ENCODE results near the gene TMEM164.

Gene TMEM164

GRCh38 chrX:110086162-110086915 is 83.4 kb downstream of the TMEM164 start:
- DNase-seq, result no peak

GRCh38 chrX:110086916-110087484 is 84.1 kb downstream of the TMEM164 start:
- DNase-seq, result no peak

DNA sequence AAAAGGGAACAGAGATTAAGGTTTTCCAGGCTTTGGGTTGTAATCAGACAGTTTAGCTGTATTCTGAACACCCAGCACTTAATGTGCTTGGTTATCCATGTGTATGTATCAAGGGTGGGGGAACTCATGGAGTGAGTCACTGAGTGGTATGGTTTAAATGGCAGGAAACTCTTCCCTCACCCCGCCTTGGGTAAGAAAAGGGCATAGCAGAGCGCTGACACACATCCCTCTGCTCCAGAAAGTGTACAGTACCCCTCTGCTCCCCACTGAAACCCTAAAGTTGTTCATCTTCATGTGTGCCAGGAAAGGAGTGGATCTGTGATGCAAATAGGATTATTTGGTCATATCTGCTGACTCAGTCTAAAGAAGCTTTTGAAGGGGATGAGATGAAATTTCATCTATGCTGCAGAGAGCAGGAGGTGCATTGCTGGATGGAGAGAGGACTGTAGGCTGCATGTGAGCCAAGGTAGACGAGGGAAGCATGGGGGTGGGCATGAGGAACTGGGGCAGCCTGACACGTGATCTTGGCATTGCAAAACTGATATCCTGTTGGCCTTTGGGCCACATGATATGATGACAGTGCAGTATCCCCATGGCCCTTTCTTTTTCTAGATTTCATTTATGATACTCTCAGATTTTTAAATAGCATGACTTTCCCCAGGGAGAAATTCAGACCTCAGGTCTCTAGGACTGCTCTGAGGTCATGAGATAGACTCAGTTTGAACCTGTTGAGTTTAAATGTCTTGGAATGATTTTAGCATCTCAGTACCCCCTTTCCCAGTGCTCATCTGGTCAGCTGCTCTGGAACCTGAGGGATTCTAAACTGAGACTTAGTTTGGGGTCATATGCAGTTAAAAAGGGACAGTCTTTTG is 84.8 kb downstream of the TMEM164 start:
- DNase-seq, result no peak

GRCh38 chrX:110089656-110090403 is 86.9 kb downstream of the TMEM164 start:
- DNase-seq, result no peak

- DNase-seq, result no peak
These were observed 95.0 kb downstream of the TMEM164 start for GRCh38 chrX:110097920-110098319.

DNA sequence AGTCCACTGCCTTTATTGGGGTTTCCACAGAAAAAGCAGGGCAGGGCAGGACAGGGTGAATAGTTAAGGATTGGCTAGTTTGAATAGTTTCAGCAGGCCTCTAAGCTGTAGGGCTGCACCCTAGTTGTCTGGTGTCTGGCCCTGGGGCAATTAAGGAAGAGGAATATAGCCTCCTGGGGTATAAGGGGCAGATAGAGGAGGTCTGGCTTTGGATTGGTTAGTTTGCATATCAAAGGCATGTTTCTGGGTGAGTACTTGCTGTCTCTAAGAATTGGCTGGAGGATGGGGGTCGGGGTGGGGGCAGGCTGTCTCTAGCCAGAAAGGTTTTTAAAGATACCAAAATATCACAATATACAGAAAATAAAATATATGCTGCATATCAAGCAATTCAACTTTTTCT is 100.4 kb downstream of the TMEM164 start:
- DNase-seq, result no peak

DNA sequence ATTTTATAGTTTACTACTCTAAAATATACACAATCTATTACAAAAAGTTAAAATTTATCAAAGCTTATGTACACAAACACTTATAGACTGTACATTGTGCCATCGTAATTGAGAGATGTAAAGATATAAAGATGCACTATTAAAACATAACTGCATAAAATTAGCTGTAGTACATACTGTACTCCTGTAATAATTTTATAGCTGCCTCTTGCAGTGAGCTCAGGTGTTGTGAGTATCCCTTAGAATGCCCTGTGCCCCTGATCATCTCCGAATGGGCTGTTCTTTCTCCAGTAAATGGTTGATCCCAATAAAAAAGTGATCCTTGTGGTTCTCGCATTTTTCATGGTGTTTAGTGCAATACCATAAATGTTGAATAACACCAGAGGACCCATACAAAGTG is 101.2 kb downstream of the TMEM164 start:
- DNase-seq, result no peak

GRCh38 chrX:110108381-110108821 is 105.5 kb downstream of the TMEM164 start:
- DNase-seq, result no peak

GRCh38 chrX:110114260-110114776 is 111.4 kb downstream of the TMEM164 start:
- no peak for DNase-seq

- no peak for DNase-seq
These were observed 113.4 kb downstream of the TMEM164 start for GRCh38 chrX:110116066-110116980.

DNA sequence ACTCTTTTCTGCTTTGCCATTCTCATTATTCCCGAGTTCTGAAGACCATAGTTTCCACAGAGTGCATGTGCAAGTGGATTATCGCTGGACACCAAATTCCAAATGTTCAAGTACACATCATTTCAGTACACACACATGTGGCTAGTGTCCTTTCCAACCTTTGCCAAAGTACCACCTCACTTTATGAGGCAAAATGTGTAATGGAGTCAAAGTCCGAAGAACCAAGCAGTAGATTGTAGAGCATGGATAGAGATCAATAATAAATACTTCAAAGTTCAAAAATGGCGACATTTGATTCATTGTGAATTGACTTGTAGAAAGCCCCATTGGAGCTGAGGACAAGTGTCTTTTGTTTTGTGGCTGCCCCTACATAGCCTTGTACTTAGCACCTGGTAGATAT is 115.6 kb downstream of the TMEM164 start:
- DNase-seq, result no peak

GRCh38 chrX:110119480-110119879 is 116.6 kb downstream of the TMEM164 start:
- DNase-seq, result no peak

GRCh38 chrX:110120025-110120424 is 117.1 kb downstream of the TMEM164 start:
- DNase-seq, result no peak

- DNase-seq, result no peak
These were observed 120.4 kb downstream of the TMEM164 start for GRCh38 chrX:110123331-110123782.

- no peak for DNase-seq
These were observed 122.7 kb downstream of the TMEM164 start for GRCh38 chrX:110125446-110126162.

DNA sequence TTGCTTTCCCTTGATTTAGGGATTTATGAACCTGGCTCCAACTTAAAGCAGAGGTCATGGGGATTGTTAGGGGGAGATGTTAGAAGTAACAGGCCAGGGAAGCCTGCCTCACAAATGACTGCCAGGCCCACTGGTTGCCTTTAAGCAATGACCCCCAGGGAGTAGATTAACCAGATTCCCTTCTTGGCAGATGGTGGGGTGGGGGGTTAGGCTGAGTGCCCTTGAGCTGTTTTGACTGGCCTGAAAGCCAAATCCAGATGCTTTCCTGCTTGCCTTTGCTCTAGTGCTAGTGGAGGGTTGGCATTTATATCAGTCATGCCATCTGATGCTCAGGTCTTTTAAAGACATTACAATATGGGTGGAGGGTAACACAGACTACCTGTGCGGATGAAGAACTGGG is 128.1 kb downstream of the TMEM164 start:
- DNase-seq, result no peak

DNA sequence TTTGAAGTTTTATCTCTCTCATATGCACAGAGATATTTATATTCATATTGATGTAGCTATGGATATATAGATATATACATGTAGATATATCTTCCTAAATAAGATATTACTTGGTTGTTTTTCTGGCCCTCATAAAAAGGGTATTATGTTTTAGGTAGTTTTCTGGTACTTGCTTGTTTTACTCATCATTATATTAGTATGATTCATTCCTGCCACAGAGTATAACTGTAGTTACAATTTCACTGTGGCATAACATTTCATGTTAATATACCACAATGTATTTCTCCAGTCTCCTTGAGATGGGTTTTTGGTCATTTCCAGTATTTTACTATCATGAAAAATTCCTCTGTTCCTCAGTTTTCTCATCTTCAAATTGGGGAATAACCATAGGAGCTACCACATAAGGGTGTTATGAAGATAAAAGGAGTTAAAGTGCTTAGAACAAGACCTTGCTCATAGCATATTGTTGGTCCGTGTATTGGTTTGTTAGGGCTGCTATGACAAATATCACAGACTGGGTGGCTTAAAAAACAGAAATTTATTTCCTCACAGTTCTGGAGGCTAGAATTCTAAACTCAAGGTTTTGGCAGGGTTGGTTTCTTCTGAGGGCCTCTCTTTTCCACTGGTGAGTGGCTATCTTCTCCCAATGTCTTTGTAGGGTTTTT is 129.7 kb downstream of the TMEM164 start:
- no peak for DNase-seq

GRCh38 chrX:110133735-110134370 is 130.9 kb downstream of the TMEM164 start:
- no peak for DNase-seq

DNA sequence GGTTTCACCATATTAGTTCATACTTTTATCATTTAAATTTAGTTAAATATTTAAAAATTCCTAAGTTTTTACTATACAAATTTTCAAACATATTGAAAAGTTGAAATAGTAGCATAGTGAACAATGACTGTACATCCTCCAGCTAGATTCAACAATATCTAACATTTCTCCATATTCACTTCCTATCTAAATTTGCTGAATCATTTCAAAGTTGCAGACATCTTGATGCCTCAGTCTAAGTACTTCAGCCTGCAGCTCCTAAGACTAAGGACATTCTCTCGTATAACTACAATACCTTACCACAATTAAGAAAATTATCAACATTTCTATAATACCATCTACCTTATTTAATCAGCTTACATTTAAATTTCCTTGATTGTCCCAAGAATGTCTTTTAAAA is 132.7 kb downstream of the TMEM164 start:
- DNase-seq, result no peak

GRCh38 chrX:110136136-110136535 is 133.2 kb downstream of the TMEM164 start:
- DNase-seq, result no peak

Measured in effector CD8-positive, alpha-beta T cell (primary cell).